ENCODE data around the gene ITPR2. TPM values are rescaled to one million over a fixed set of nuclear protein-coding genes. Genes with fewer than 3 reads are reported as not detected.

The ITPR2 gene
- polyA plus RNA-seq, 1 of the 3 experiments (the other 2 are of a cell fraction), result 2.3 TPM

DNA sequence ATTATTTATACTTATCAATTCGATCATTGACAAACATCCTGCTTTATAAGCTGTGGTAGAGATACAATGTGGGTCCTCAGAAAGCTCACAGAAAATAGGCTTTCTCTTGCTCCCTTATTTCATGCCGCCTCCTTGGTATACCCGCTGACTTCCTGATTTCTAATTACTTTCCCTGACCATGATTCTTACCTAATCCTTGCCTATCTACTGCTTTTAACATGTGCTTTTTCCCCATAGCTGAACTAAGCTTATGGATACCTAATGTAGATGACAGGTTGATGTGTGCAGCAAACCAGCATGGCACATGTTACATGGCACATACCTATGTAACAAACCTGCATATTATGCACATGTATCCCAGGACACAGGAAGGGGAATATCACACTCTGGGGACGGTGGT lies 65.1 kb downstream of the ITPR2 start:
- H4K20me1 ChIP-seq (ENCODE audit: insufficient read depth), result no peaks in the 10 kb centered on the region
- H3K4me2 ChIP-seq, result no peak overlapping the region
- H3K9ac ChIP-seq, result no peak overlapping the region
- no peaks in the 10 kb centered on the region for H3K79me2 ChIP-seq (ENCODE audit: insufficient read depth)
- H3K9me3 ChIP-seq, result no peaks in the 10 kb centered on the region
- no peaks in the 10 kb centered on the region for H3K27me3 ChIP-seq (ENCODE audit: insufficient read depth)
- no peak overlapping the region for H2AFZ ChIP-seq (ENCODE audit: low read depth)
- peaks cover 3% of the 10 kb centered on the region for H3F3A ChIP-seq (replicated peaks; ENCODE audit: insufficient read depth)
- WGBS (ENCODE audit: low lambda C conversion rate), result 95% methylated on average over 4 of the region's 4 CpGs
- no peaks in the 10 kb centered on the region; a peak in 1 of 4 replicates for H3K4me1 ChIP-seq (ENCODE audit: control insufficient read depth in 1 of 2, insufficient read depth in 2 of 2, low read depth in 1 of 2, low read length in 1 of 2)
- POLR2A ChIA-PET, result no interaction called here
- CTCF ChIA-PET, result no interaction called here
- no peaks in the 10 kb centered on the region for H3K36me3 ChIP-seq (replicated peaks in 1 of 2; ENCODE audit: control insufficient read depth in 1 of 2, insufficient read depth in 2 of 2, low read length in 1 of 2)
- no peaks in the 10 kb centered on the region for H3K9me2 ChIP-seq
- no peak overlapping the region for H3K4me3 ChIP-seq (ENCODE audit: low read depth in 2 of 2, low read length in 1 of 2)
- no peak for TF ChIP-seq GABPA (IDR thresholded peaks at IDR 0.05; ENCODE audit: low read depth)
- no peak overlapping the region for H3K27ac ChIP-seq (ENCODE audit: low read depth in 2 of 2, low read length in 1 of 2)
- no peak for DNase-seq

DNA sequence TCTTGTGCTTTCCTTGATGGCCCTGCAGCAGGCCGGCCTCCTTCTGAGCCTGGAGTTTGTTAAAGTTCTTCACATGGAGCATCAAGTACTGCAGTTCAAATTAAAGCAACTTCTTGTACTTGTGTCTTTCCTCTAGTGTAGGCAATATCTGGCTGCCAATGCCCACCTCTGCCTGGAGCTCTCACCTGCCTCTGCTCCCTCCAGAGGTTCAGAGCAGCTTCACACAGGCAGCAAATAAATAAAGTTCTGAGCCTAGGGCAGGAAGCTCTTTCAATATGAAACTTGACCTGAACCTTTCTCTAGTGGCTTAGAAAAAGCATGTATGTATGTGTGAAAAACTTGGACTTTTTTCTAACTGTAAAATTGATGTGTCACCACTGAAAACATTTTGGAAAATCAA lies 65.9 kb downstream of the ITPR2 start:
- no peaks in the 10 kb centered on the region for H3K79me2 ChIP-seq (ENCODE audit: insufficient read depth)
- TF ChIP-seq RCOR1 (IDR thresholded peaks at IDR 0.05; ENCODE audit: low read length) (no peak), JUND (IDR thresholded peaks at IDR 0.05) (no peak), YY1 (IDR thresholded peaks at IDR 0.05; ENCODE audit: low read depth) (no peak), SIN3A (IDR thresholded peaks at IDR 0.05; ENCODE audit: borderline replicate concordance, low read depth, low read length) (no peak), SMC3 (IDR thresholded peaks at IDR 0.05; ENCODE audit: low read depth, low read length) (no peak), GABPA (IDR thresholded peaks at IDR 0.05; ENCODE audit: low read depth) (no peak), EZH2phosphoT487 (IDR thresholded peaks at IDR 0.05; ENCODE audit: borderline replicate concordance, low read depth) (no peak), FOXM1 (IDR thresholded peaks at IDR 0.05; ENCODE audit: low read depth) (no peak), NRF1 (IDR thresholded peaks at IDR 0.05; ENCODE audit: low read depth, low read length) (no peak), POLR2AphosphoS5 (IDR thresholded peaks at IDR 0.05; ENCODE audit: low read depth, low read length) (no peak), MXI1 (IDR thresholded peaks at IDR 0.05; ENCODE audit: low read depth, low read length) (no peak), TCF12 (IDR thresholded peaks at IDR 0.05) (no peak), TEAD4 (IDR thresholded peaks at IDR 0.05; ENCODE audit: borderline replicate concordance, insufficient read depth) (no peak)
- TF ChIP-seq, protein P1, sequence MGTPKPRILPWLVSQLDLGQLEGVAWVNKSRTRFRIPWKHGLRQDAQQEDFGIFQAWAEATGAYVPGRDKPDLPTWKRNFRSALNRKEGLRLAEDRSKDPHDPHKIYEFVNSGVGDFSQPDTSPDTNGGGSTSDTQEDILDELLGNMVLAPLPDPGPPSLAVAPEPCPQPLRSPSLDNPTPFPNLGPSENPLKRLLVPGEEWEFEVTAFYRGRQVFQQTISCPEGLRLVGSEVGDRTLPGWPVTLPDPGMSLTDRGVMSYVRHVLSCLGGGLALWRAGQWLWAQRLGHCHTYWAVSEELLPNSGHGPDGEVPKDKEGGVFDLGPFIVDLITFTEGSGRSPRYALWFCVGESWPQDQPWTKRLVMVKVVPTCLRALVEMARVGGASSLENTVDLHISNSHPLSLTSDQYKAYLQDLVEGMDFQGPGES (IDR thresholded peaks at IDR 0.05; ENCODE audit: low read depth, low read length), result no peak
- TF ChIP-seq, protein P2, sequence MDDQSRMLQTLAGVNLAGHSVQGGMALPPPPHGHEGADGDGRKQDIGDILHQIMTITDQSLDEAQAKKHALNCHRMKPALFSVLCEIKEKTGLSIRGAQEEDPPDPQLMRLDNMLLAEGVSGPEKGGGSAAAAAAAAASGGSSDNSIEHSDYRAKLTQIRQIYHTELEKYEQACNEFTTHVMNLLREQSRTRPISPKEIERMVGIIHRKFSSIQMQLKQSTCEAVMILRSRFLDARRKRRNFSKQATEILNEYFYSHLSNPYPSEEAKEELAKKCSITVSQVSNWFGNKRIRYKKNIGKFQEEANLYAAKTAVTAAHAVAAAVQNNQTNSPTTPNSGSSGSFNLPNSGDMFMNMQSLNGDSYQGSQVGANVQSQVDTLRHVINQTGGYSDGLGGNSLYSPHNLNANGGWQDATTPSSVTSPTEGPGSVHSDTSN (IDR thresholded peaks at IDR 0.05), result no peak
- TF ChIP-seq, protein P3, sequence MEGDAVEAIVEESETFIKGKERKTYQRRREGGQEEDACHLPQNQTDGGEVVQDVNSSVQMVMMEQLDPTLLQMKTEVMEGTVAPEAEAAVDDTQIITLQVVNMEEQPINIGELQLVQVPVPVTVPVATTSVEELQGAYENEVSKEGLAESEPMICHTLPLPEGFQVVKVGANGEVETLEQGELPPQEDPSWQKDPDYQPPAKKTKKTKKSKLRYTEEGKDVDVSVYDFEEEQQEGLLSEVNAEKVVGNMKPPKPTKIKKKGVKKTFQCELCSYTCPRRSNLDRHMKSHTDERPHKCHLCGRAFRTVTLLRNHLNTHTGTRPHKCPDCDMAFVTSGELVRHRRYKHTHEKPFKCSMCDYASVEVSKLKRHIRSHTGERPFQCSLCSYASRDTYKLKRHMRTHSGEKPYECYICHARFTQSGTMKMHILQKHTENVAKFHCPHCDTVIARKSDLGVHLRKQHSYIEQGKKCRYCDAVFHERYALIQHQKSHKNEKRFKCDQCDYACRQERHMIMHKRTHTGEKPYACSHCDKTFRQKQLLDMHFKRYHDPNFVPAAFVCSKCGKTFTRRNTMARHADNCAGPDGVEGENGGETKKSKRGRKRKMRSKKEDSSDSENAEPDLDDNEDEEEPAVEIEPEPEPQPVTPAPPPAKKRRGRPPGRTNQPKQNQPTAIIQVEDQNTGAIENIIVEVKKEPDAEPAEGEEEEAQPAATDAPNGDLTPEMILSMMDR (IDR thresholded peaks at IDR 0.05), result no peak
- H3F3A ChIP-seq (replicated peaks; ENCODE audit: insufficient read depth), result peaks cover 3% of the 10 kb centered on the region
- no peaks in the 10 kb centered on the region for H4K20me1 ChIP-seq (ENCODE audit: insufficient read depth)
- H3K9me2 ChIP-seq, result no peaks in the 10 kb centered on the region
- ChIA-PET CTCF (interaction anchor here (0.7 to 1.0 kb wide), 2 partner anchors 14 to 112 kb away, joined by 3 to 4 read pairs; no protein-coding TSS in a partner anchor), POLR2A (no interaction called here)
- no peak overlapping the region for H2AFZ ChIP-seq (ENCODE audit: low read depth)
- no peaks in the 10 kb centered on the region for H3K27me3 ChIP-seq (ENCODE audit: insufficient read depth)
- 96% methylated on average over 1 of the region's 1 CpG for WGBS (ENCODE audit: low lambda C conversion rate)
- H3K27ac ChIP-seq (ENCODE audit: low read depth in 2 of 2, low read length in 1 of 2), result no peak overlapping the region
- H3K4me3 ChIP-seq (ENCODE audit: low read depth in 2 of 2, low read length in 1 of 2), result no peak overlapping the region
- H3K36me3 ChIP-seq (replicated peaks in 1 of 2; ENCODE audit: control insufficient read depth in 1 of 2, insufficient read depth in 2 of 2, low read length in 1 of 2), result no peaks in the 10 kb centered on the region
- no peaks in the 10 kb centered on the region; a peak in 1 of 4 replicates for H3K4me1 ChIP-seq (ENCODE audit: control insufficient read depth in 1 of 2, insufficient read depth in 2 of 2, low read depth in 1 of 2, low read length in 1 of 2)
- DNase-seq, result no peak
- H3K9me3 ChIP-seq, result no peaks in the 10 kb centered on the region
- no peak overlapping the region for H3K4me2 ChIP-seq
- no peak overlapping the region for H3K9ac ChIP-seq
